ENCODE measurements around the gene TSHZ2.

TSHZ2 gene

DNA sequence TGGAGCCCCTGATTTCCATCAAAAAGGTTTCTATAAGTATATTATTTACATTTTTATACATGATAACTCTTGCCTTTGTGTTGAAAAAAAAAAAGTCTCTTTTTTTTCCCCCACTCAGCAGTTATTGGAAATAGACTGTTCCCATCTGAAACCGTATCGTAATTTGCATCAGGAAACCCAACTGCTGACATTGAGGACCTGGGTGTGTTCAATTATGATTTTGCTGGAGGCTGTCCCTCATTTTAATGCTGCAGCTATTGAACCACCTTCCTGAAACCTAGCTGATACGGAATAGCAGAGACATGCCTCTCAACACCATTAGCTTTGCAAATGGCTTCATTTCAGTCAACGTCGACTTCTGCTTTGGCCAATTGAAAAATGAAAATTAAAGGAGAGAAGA is 522.6 kb downstream of the TSHZ2 start:
- Histone ChIP-seq H3K36me3 (ENCODE audit: insufficient read depth) (no peaks in the 10 kb centered on the region), H3K79me2 (ENCODE audit: insufficient read depth, low read depth) (no peaks in the 10 kb centered on the region), H3K4me3 (IDR thresholded peaks at IDR 0.05; ENCODE audit: insufficient read depth, low read depth, low read length) (no peak overlapping the region), H3K4me2 (no peak overlapping the region), H3K4me1 (ENCODE audit: low read depth, poor library complexity, severe bottlenecking) (no peaks in the 10 kb centered on the region), H4K20me1 (ENCODE audit: insufficient read depth) (no peaks in the 10 kb centered on the region), H3K27me3 (ENCODE audit: insufficient read depth, low read depth) (no peaks in the 10 kb centered on the region), H3K27ac (no peak overlapping the region), H2AFZ (ENCODE audit: low read depth) (no peak overlapping the region), H3K9ac (no peak overlapping the region)
- TF ChIP-seq, protein P1, sequence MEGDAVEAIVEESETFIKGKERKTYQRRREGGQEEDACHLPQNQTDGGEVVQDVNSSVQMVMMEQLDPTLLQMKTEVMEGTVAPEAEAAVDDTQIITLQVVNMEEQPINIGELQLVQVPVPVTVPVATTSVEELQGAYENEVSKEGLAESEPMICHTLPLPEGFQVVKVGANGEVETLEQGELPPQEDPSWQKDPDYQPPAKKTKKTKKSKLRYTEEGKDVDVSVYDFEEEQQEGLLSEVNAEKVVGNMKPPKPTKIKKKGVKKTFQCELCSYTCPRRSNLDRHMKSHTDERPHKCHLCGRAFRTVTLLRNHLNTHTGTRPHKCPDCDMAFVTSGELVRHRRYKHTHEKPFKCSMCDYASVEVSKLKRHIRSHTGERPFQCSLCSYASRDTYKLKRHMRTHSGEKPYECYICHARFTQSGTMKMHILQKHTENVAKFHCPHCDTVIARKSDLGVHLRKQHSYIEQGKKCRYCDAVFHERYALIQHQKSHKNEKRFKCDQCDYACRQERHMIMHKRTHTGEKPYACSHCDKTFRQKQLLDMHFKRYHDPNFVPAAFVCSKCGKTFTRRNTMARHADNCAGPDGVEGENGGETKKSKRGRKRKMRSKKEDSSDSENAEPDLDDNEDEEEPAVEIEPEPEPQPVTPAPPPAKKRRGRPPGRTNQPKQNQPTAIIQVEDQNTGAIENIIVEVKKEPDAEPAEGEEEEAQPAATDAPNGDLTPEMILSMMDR (conservative IDR thresholded peaks at IDR 0.05; ENCODE audit: low read depth, low read length): no peak

- no peak overlapping the region for H3K4me2 ChIP-seq
- no peaks in the 10 kb centered on the region for H3K4me1 ChIP-seq (ENCODE audit: low read depth, poor library complexity, severe bottlenecking)
- no peaks in the 10 kb centered on the region for H4K20me1 ChIP-seq (ENCODE audit: insufficient read depth)
These were observed 523.4 kb downstream of the TSHZ2 start for GRCh38 chr20:53495398-53496092.

GRCh38 chr20:53497246-53497645 is 525.1 kb downstream of the TSHZ2 start:
- no peaks in the 10 kb centered on the region for H3K4me1 ChIP-seq (ENCODE audit: low read depth, poor library complexity, severe bottlenecking)
- H3K27ac ChIP-seq: no peak overlapping the region
- no peaks in the 10 kb centered on the region for H4K20me1 ChIP-seq (ENCODE audit: insufficient read depth)
- H3K36me3 ChIP-seq (ENCODE audit: insufficient read depth): no peaks in the 10 kb centered on the region
- no peaks in the 10 kb centered on the region for H3K79me2 ChIP-seq (ENCODE audit: insufficient read depth, low read depth)
- no peak overlapping the region for H3K4me3 ChIP-seq (IDR thresholded peaks at IDR 0.05; ENCODE audit: insufficient read depth, low read depth, low read length)
- H2AFZ ChIP-seq (ENCODE audit: low read depth): no peak overlapping the region
- H3K27me3 ChIP-seq (ENCODE audit: insufficient read depth, low read depth): no peaks in the 10 kb centered on the region
- H3K4me2 ChIP-seq: no peak overlapping the region
- TF ChIP-seq, protein P1 (conservative IDR thresholded peaks at IDR 0.05; ENCODE audit: low read depth, low read length): no peak
- H3K9ac ChIP-seq: no peak overlapping the region

More at GRCh38 chr20:53495398-53496092, 523.4 kb downstream of the TSHZ2 start:
- Histone ChIP-seq H3K4me3 (IDR thresholded peaks at IDR 0.05; ENCODE audit: insufficient read depth, low read depth, low read length) (no peak overlapping the region), H3K27ac (no peak overlapping the region), H3K79me2 (ENCODE audit: insufficient read depth, low read depth) (no peaks in the 10 kb centered on the region), H2AFZ (ENCODE audit: low read depth) (no peak overlapping the region), H3K9ac (no peak overlapping the region), H3K36me3 (ENCODE audit: insufficient read depth) (no peaks in the 10 kb centered on the region), H3K27me3 (ENCODE audit: insufficient read depth, low read depth) (no peaks in the 10 kb centered on the region)
- TF ChIP-seq, protein P1 (conservative IDR thresholded peaks at IDR 0.05; ENCODE audit: low read depth, low read length): no peak

DNA sequence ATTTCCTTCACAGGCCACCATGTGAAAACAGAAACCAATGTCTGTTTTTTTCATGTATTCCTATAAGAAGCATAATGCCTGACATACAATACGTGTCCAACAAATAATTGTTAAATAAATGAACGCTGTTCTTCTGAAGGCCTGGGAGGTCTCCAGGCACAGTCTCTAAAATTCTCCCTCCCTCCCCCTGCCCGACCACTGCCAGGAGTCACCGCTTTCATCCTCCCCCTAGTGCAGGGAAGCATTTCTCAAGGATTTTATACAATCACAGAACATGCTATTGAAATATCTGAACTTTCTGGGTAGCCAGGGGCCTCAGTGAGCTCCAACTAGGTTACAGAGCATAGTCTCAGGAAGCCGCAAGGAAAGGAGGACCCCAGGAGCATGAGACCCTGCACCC is 526.2 kb downstream of the TSHZ2 start:
- no peak overlapping the region for H3K9ac ChIP-seq
- no peaks in the 10 kb centered on the region for H3K79me2 ChIP-seq (ENCODE audit: insufficient read depth, low read depth)
- no peak overlapping the region for H2AFZ ChIP-seq (ENCODE audit: low read depth)
- H3K27me3 ChIP-seq (ENCODE audit: insufficient read depth, low read depth): no peaks in the 10 kb centered on the region
- no peak overlapping the region for H3K4me2 ChIP-seq
- TF ChIP-seq, protein P1 (conservative IDR thresholded peaks at IDR 0.05; ENCODE audit: low read depth, low read length): no peak
- H3K4me3 ChIP-seq (IDR thresholded peaks at IDR 0.05; ENCODE audit: insufficient read depth, low read depth, low read length): no peak overlapping the region
- H3K27ac ChIP-seq: no peak overlapping the region
- no peaks in the 10 kb centered on the region for H4K20me1 ChIP-seq (ENCODE audit: insufficient read depth)
- H3K36me3 ChIP-seq (ENCODE audit: insufficient read depth): no peaks in the 10 kb centered on the region
- no peaks in the 10 kb centered on the region for H3K4me1 ChIP-seq (ENCODE audit: low read depth, poor library complexity, severe bottlenecking)
